Stimulated activated CD4-positive, alpha-beta T cell treated with anti-CD3 and anti-CD28 coated beads, Interleukin-4, amount 100 ng/mL, for 24 hours (primary cell): ENCODE data around the gene PROK1.

Source experiments
- DNase-seq: peaks from one replicate; pipeline ENCODE4 v3.0.0-alpha.2; 2020

Gene PROK1

DNA sequence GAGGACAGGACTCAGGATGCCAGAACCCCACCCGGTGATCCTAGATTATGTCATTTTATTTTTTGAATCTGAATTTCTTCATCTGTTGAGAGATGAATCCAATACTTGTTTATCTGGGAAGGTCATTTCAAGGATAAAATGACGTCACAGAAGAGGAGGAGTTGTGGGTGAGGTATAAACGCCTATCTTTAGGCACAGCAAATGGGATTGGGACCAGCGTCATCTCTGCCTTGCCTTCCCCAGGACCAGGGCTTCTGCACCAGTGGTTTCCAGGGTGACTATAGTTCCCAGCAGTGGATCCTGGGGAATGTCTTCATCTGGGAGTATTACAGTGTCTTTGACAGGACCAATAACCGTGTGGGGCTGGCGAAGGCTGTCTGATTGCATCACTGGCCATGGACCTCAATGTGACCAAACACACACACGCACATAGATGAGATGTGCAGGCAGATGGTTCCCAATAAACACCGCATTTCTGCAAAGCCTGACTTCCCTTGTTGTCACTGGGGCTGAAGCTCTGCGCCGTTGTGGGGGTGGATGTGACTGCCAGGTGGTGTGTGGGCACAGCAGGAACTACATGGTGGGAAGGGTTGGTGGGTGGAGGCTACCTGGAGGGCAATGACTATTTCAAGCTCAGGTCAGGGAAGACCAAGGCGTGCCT, 40.0 kb downstream of the PROK1 start:
- no peak for DNase-seq

DNA sequence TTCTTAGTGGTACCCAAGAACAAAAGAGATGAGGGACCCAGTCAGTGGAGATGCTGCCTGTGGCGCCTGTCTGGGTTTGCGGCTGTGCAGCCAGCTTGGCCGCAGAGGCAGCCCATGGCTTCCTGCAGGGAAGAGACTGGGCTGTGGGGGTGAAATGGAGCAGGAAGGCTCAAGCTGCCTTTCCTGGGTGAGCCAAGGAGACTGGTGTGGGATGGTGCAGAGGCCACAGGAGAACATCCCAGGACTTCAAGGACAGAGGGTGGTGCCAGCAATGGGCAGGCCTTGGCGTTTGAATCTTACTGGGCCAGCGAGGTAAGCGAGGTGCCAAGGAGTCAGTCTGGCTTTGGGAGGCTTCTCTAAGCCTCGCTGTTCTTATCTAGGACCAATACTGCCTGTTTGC, 41.6 kb downstream of the PROK1 start:
- DNase-seq: no peak

- no peak for DNase-seq
Observed at GRCh38 chr1:110493059-110493699, 42.2 kb downstream of the PROK1 start.

DNA sequence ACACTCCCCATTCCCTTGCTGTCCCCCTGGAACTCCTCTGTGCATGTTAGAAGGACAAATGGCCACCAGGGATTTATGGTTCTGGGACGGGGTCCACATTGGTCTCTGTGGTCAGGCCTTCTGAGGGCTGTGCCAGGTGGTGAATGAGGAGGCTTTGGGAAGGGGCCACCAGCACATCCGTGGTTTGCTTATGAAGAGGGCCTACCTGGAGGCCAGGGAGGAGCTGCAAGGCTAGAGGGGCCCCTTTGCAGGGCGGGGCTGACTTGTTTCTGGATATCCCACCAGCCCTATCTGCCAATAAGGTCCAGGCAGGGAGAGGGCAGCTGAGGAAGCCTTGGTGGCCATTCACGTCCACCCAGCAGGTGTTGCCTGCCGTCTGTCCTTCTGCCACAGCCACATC, 43.1 kb downstream of the PROK1 start:
- DNase-seq: no peak

- no peak for DNase-seq
Observed at GRCh38 chr1:110494522-110495406, 43.8 kb downstream of the PROK1 start.

DNA sequence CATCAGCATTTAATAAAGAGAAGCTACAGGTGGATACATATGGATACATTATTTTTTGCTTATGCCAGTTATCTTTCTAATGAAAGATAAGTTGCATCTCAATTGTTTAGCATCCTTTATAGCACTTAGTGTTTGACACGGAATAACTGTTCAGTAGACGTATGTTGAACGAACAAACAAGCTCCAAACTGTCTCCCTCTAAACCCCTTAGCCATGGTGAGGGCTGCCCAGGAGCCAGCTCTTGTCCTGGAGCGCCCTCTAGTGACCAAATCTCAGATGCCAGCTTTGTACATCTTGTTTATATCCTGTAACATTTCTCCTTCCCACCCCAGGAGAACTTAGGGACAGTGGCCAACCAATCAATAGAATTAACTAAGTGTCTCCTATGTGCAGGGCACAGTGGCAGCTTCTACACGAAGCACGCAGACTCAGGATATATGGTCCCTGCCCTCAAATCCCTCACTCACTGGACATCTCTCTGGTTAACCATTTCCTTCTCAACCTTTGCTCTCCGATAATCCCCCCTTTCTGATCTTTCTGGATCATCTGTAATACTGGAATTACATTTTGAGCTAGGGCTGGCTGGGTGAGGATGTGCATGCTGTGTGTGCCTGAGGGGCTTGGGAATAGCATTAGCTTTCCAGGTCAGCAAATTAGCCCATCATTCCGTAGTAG, 45.1 kb downstream of the PROK1 start:
- DNase-seq: peak; percentile 83

DNA sequence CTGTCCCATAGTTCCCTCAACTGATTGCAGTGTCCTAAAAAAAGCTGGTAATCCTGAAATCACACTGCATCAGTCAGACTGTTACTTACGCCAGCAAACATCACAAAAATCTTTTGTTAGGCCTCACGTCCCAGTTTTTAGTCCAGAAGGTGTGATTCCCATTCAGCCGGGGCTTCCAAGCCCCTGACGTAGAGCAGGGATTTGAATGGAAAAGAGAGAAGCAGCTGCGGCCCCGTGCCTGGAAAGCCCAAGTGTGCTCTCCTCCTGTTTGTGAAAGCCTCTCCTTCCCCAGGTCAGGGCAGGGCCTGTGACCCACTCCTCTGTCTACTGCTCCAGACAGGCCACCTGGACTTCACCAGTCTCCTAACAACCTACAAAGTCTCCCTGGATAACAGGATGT, 47.3 kb downstream of the PROK1 start:
- no peak for DNase-seq

- DNase-seq: no peak
Observed at GRCh38 chr1:110501488-110502132, 50.7 kb downstream of the PROK1 start.

DNA sequence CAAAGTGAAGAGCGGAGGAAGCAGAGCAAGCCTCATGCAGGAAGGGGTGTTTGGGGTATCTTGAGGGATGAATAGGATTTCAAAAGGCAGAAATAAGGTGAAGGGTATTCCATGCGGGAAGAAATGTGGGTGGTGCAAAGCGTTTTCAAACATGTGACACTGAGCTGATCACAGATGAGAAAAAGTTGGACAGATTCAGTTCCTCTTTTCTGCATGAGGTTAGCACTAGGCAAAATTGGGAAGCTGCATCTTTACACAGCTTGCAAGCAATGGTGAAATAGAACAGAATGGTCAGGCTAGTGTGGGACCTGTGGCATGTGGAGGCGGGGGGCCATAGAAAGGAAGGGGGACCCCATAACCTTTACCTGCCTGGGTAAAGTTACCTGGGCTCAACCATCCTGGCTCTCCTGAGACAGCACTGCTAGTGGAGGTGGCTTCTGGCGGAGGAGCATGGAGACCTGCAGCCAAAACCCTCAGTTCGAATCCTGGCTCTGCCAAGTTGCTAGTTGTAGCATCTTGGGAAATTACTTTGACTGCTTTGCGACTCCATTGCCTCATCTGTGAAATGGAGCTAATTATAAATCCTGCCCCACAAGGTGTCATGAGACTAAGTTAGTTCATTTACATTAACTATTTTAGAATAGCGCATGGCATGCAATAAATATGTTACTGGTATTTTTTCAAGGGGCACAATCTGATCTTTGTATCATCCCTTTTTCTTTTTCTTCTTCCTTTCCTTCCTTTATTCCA, 51.6 kb downstream of the PROK1 start:
- no peak for DNase-seq

GRCh38 chr1:110503471-110503870, 52.5 kb downstream of the PROK1 start:
- DNase-seq: no peak

DNA sequence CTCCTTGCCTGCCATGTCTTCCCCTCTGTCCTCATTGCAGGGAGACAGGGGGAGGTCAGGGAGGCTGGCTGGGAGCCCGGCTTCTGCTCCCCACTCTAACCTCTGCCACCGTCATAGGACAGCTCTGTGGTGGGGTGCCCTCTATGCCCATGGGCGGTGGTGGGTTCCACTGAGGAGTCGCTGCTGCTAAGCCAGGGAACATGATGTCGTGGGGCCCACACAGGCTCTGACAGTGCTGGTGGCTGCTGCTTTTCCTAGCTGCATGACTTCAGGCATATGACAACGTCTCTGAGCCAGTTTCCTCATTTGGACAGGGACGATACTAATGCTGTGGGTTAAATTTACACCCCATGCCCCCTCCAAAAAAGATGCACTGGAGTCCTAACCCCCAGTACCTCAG, 53.3 kb downstream of the PROK1 start:
- no peak for DNase-seq

- DNase-seq: no peak
Observed at GRCh38 chr1:110505596-110505995, 54.6 kb downstream of the PROK1 start.

- no peak for DNase-seq
Observed at GRCh38 chr1:110506541-110506940, 55.6 kb downstream of the PROK1 start.
